Pancreas (tissue), 8 donors: ENCODE data around the gene ZNF749. TPM values are rescaled to one million over a fixed set of nuclear protein-coding genes. Genes with fewer than 3 reads are reported as not detected.

Source experiments
- polyA plus RNA-seq, 2 donors: library from polyadenylated mRNA; stranded (reverse); fragments of 200-250 nt; gene quantifications; one replicate each; pipeline ENCODE4 v1.2.3, GENCODE V29; 2013
- total RNA-seq, 6 donors: library from RNA; stranded (reverse); fragmentation: NEBNext Ultra II Directional in 4 of 6; extraction: Animal tissue kit (Norgen Biotek cat#: 25700) in 4 of 6; gene quantifications; one replicate each; pipeline versions ENCODE4 v1.2.1 to v1.2.4, GENCODE V29; 2021 to 2023
- donor health status: healthy with polysubstance abuse.
- donor health status: DM: no; HTN: no; CAD: no; lungs with moderate emphysema.
- donor health status: DM: no; HTN: no; CAD: no.
- donor health status: Bipolar disorder and iron deficiency.
- donor health status: DM: yes; HTN: yes; CAD: no.
- donor health status: DM: no; HTN: no; CAD: no.
- donor health status: DM: no; HTN: no; CAD: no.
- donor health status: DM: yes; HTN: yes; CAD: no.

Gene ZNF749
- total and polyA plus RNA-seq, 8 donors, result 2.1 to 7.2 (median 5.0) TPM

Other genes starting within 250 kb of the ZNF749 start
- 10 to 100 TPM; 15.8 to 28.0 (median 17.0) TPM for gene ZNF264, start 243.8 kb upstream of the ZNF749 start, total RNA-seq
- gene ZNF264, start 243.8 kb upstream of the ZNF749 start, polyA plus RNA-seq, result 1 to 10 TPM; 4.7 to 5.4 TPM
- gene AURKC, start 204.3 kb upstream of the ZNF749 start, total RNA-seq, result under 1 TPM; 0.28 to 0.87 (median 0.64) TPM
- 1 to 10 TPM; 1.1 to 2.3 TPM for gene AURKC, start 204.3 kb upstream of the ZNF749 start, polyA plus RNA-seq
- 1 to 10 TPM; 4.1 to 8.9 (median 5.2) TPM for gene ZNF805, start 194.7 kb upstream of the ZNF749 start, total RNA-seq
- gene ZNF805, start 194.7 kb upstream of the ZNF749 start, polyA plus RNA-seq, result under 1 TPM; 0.75 to 0.95 TPM
- gene ZNF460, start 154.8 kb upstream of the ZNF749 start, total RNA-seq, result 10 to 100 TPM; 15.9 to 30.9 (median 24.6) TPM
- 1 to 10 TPM in 1 of 2 donors, under 1 TPM in 1; 0.45 to 3.8 TPM for gene ZNF460, start 154.8 kb upstream of the ZNF749 start, polyA plus RNA-seq
- gene ZNF543, start 114.9 kb upstream of the ZNF749 start, total RNA-seq, result 1 to 10 TPM; 1.3 to 4.1 (median 1.5) TPM
- gene ZNF543, start 114.9 kb upstream of the ZNF749 start, polyA plus RNA-seq, result 1 to 10 TPM in 1 of 2 donors, under 1 TPM in 1; 0.76 to 1.4 TPM
- 1 to 10 TPM; 1.9 to 4.6 (median 2.5) TPM for gene ZNF304, start 84.1 kb upstream of the ZNF749 start, total RNA-seq
- 1 to 10 TPM; 1.1 to 3.3 TPM for gene ZNF304, start 84.1 kb upstream of the ZNF749 start, polyA plus RNA-seq
- gene TRAPPC2B, start 71.8 kb upstream of the ZNF749 start, total RNA-seq, result 1 to 10 TPM; 2.1 to 3.2 (median 2.5) TPM
- gene TRAPPC2B, start 71.8 kb upstream of the ZNF749 start, polyA plus RNA-seq, result 10 to 100 TPM in 1 of 2 donors, 1 to 10 TPM in 1; 9.3 to 14.7 TPM
- 1 to 10 TPM in 5 of 6 donors, under 1 TPM in 1; 0.60 to 1.4 (median 1.1) TPM for gene ZNF547, start 71.8 kb upstream of the ZNF749 start, total RNA-seq
- gene ZNF547, start 71.8 kb upstream of the ZNF749 start, polyA plus RNA-seq, result 1 to 10 TPM; 1.3 to 4.1 TPM
- gene ZNF548, start 45.5 kb upstream of the ZNF749 start, total RNA-seq, result 1 to 10 TPM; 3.5 to 8.7 (median 5.1) TPM
- gene ZNF548, start 45.5 kb upstream of the ZNF749 start, polyA plus RNA-seq, result 1 to 10 TPM; 3.7 to 5.2 TPM
- 1 to 10 TPM; 3.7 to 6.8 (median 4.7) TPM for gene ZNF17, start 24.2 kb upstream of the ZNF749 start, total RNA-seq
- 1 to 10 TPM; 2.3 to 2.7 TPM for gene ZNF17, start 24.2 kb upstream of the ZNF749 start, polyA plus RNA-seq
- gene VN1R1, start 21.8 kb downstream of the ZNF749 start, total RNA-seq, result under 1 TPM; 0.12 to 0.32 (median 0.27) TPM
- under 1 TPM; 0.11 to 0.80 TPM for gene VN1R1, start 21.8 kb downstream of the ZNF749 start, polyA plus RNA-seq
- 1 to 10 TPM; 2.3 to 8.9 (median 4.1) TPM for gene ZNF772, start 42.2 kb downstream of the ZNF749 start, total RNA-seq
- gene ZNF772, start 42.2 kb downstream of the ZNF749 start, polyA plus RNA-seq, result 1 to 10 TPM; 1.3 to 2.0 TPM
- 1 to 10 TPM; 1.7 to 4.4 (median 3.0) TPM for gene ZNF419, start 52.4 kb downstream of the ZNF749 start, total RNA-seq
- gene ZNF419, start 52.4 kb downstream of the ZNF749 start, polyA plus RNA-seq, result 1 to 10 TPM; 3.5 to 7.6 TPM
- 1 to 10 TPM; 2.6 to 4.0 (median 3.2) TPM for gene ZNF773, start 64.6 kb downstream of the ZNF749 start, total RNA-seq
- gene ZNF773, start 64.6 kb downstream of the ZNF749 start, polyA plus RNA-seq, result 1 to 10 TPM in 1 of 2 donors, under 1 TPM in 1; 0.99 to 3.6 TPM
- gene ZNF549, start 92.0 kb downstream of the ZNF749 start, total RNA-seq, result 1 to 10 TPM; 1.2 to 3.5 (median 1.9) TPM
- 1 to 10 TPM; 1.5 to 2.9 TPM for gene ZNF549, start 92.0 kb downstream of the ZNF749 start, polyA plus RNA-seq
- gene ZNF550, start 124.5 kb downstream of the ZNF749 start, total RNA-seq, result 1 to 10 TPM; 2.1 to 6.8 (median 3.4) TPM
- gene ZNF550, start 124.5 kb downstream of the ZNF749 start, polyA plus RNA-seq, result 1 to 10 TPM; 2.1 to 2.8 TPM
- 1 to 10 TPM; 1.3 to 2.7 (median 1.9) TPM for gene ZNF416, start 143.6 kb downstream of the ZNF749 start, total RNA-seq
- 1 to 10 TPM in 1 of 2 donors, under 1 TPM in 1; 0.91 to 1.9 TPM for gene ZNF416, start 143.6 kb downstream of the ZNF749 start, polyA plus RNA-seq
- gene ZIK1, start 148.8 kb downstream of the ZNF749 start, total RNA-seq, result 1 to 10 TPM in 4 of 6 donors, under 1 TPM in 2; 0.63 to 2.8 (median 1.0) TPM
- gene ZIK1, start 148.8 kb downstream of the ZNF749 start, polyA plus RNA-seq, result 1 to 10 TPM in 1 of 2 donors, under 1 TPM in 1; 0.87 to 3.0 TPM
- 1 to 10 TPM in 3 of 6 donors, under 1 TPM in 3; 0.85 to 1.8 (median 1.1) TPM for gene ZNF530, start 164.6 kb downstream of the ZNF749 start, total RNA-seq
- 1 to 10 TPM in 1 of 2 donors, under 1 TPM in 1; 0.76 to 2.3 TPM for gene ZNF530, start 164.6 kb downstream of the ZNF749 start, polyA plus RNA-seq
- 1 to 10 TPM; 4.5 to 9.8 (median 5.8) TPM for gene ZNF134, start 178.9 kb downstream of the ZNF749 start, total RNA-seq
- 1 to 10 TPM; 2.3 to 7.1 TPM for gene ZNF134, start 178.9 kb downstream of the ZNF749 start, polyA plus RNA-seq
- gene ZNF211, start 197.8 kb downstream of the ZNF749 start, total RNA-seq, result 1 to 10 TPM; 2.1 to 8.6 (median 4.4) TPM
- gene ZNF211, start 197.8 kb downstream of the ZNF749 start, polyA plus RNA-seq, result 10 to 100 TPM in 1 of 2 donors, 1 to 10 TPM in 1; 6.0 to 14.3 TPM
- under 1 TPM in 1 of 6 donors, not detected in 5; 0.09 TPM for gene ZSCAN4, start 233.6 kb downstream of the ZNF749 start, total RNA-seq
- under 1 TPM in 1 of 2 donors, not detected in 1; 0.05 TPM for gene ZSCAN4, start 233.6 kb downstream of the ZNF749 start, polyA plus RNA-seq
- gene ZNF551, start 246.7 kb downstream of the ZNF749 start, total RNA-seq, result 1 to 10 TPM; 2.2 to 3.2 (median 2.5) TPM
- 1 to 10 TPM; 1.1 to 1.5 TPM for gene ZNF551, start 246.7 kb downstream of the ZNF749 start, polyA plus RNA-seq